NCI-H446 (cell line): ENCODE data around the gene ELP5.

Experiments used
- DNase-seq, 2 experiments: peaks; one replicate each; lab custom pipeline; 2025; lab: John Stamatoyannopoulos, UW

ELP5 gene

GRCh38 chr17:7256766-7257456 lies 4.9 kb downstream of the ELP5 start:
- no peak for DNase-seq

- DNase-seq, result no peak
Observed at GRCh38 chr17:7258731-7259554, 6.9 kb downstream of the ELP5 start.

DNA sequence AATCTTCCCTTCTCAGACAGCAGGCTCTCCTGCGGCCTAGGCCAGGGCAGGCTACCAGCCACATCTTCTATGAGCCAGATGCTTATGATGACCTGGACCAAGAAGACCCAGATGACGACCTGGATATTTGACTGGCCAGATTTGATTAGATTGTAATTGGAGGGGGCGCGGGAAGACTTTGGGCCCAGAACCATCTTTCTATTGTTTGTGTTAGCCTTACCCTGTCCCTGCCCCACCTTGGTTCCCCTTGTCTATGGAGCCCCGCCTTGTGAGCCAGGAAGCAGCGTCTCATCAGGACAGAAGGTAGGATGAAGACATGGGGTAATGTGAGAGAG lies 7.5 kb downstream of the ELP5 start:
- DNase-seq, result no peak

DNA sequence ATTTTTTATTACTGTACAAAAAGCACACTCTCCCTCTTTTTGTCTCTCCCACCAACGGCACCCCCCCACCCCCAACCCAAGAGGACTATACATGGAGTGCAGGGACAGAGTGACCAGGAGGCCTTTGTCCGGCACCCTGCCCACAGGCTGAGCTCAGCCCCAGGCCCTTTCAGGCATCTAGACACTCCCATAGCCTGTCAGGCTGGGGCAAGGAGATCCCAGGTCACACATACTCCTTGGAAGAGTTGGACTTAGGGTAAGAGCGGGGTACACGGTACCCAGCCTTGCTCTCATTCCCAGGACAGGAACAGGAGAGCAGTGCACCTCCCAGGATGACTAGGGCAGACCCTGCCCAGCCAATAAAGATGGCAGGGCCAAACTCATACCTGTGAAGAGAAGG lies 8.1 kb downstream of the ELP5 start:
- DNase-seq, result no peak

GRCh38 chr17:7260651-7261378 lies 8.8 kb downstream of the ELP5 start:
- no peak for DNase-seq

GRCh38 chr17:7261379-7262191 lies 9.6 kb downstream of the ELP5 start:
- DNase-seq, result no peak

GRCh38 chr17:7262192-7262934 lies 10.3 kb downstream of the ELP5 start, which contains the start of gene CLDN7:
Gene CLDN7 (minus strand): TSS chr17:7262478. CDS start chr17:7262043, 435 bp downstream.
- no peak for DNase-seq

DNA sequence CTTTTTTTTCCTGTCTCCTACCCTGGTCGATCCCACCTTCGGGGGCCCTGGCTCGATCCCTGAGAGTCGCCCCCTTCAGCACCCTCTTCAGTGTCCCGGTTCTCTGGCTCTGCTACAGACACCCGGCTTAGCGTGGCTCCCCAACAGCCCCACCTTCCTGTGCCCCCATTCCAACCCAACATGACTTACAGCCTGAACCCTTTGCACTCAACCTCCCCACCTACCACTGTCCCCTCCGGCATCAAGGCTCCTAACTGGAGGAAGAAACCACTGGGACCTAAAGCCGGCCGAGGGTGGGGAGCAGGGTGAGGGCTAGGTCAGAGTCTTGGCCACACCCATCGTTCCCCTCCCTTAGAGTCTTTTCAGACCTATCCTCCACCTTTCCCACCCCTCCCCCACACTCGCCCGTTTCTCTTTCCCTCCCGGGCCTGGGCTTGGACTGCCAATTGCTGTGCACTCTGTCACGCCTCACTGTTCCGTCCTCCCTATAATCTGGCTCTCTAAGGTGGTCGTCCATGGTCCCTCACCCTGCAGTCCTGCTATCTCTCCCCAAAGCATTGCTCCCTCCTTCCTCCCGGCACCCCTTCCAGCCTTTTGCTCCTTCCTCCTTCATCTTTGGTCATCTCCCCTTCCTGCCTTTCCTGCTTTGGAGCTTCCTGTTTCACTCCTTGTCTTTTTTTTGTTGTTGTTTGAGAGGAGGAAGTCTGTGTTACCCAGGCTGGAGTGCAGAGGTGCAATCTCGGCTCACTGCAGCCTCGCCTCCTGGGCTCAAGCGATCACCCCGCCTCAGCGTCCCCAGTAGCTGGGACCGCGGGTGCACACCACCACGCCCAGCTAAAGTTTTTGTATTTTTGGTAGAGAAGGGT lies 11.2 kb downstream of the ELP5 start:
- DNase-seq, result peak in 1 of 2 experiments; percentile 15

GRCh38 chr17:7263801-7264078 lies 11.7 kb downstream of the ELP5 start:
- no peak for DNase-seq

- DNase-seq, result no peak
Observed at GRCh38 chr17:7266784-7267183, 14.8 kb downstream of the ELP5 start.

- DNase-seq, result no peak
Observed at GRCh38 chr17:7279448-7279847, 27.4 kb downstream of the ELP5 start.

DNA sequence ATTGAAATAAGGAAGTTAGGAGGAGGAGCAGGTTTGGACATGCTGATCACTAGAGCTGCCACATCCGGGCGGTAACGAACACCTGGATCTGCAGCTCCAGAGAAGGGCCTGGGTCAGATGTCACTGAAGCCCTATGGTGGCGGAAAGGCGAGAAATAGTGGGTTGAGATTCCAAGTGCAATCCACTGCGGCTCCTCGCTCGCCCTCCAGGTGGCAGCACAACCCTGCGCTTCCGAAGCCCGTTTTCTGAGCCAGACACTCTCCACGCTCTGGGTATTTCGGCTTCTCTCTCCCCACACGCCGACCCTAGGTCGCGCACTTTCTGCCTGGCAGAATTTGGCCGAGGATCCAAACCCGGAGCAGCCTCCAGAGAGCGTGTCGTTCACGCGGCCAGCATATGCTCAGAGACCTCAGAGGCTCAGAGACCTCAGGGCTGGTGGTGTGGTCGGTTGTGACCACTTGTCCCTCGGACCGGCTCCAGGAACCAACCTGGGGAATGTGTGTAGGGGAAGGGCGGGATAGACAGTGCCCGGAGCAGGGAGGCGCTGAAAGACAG lies 28.6 kb downstream of the ELP5 start:
- DNase-seq, result peak; percentile 70 to 82

- peak; percentile 93 to 98 for DNase-seq
Observed at GRCh38 chr17:7281074-7281952, 29.3 kb downstream of the ELP5 start, which contains the start of gene SLC2A4. Gene SLC2A4 (plus strand): TSS chr17:7281718. CDS start chr17:7281935, 217 bp downstream.

DNA sequence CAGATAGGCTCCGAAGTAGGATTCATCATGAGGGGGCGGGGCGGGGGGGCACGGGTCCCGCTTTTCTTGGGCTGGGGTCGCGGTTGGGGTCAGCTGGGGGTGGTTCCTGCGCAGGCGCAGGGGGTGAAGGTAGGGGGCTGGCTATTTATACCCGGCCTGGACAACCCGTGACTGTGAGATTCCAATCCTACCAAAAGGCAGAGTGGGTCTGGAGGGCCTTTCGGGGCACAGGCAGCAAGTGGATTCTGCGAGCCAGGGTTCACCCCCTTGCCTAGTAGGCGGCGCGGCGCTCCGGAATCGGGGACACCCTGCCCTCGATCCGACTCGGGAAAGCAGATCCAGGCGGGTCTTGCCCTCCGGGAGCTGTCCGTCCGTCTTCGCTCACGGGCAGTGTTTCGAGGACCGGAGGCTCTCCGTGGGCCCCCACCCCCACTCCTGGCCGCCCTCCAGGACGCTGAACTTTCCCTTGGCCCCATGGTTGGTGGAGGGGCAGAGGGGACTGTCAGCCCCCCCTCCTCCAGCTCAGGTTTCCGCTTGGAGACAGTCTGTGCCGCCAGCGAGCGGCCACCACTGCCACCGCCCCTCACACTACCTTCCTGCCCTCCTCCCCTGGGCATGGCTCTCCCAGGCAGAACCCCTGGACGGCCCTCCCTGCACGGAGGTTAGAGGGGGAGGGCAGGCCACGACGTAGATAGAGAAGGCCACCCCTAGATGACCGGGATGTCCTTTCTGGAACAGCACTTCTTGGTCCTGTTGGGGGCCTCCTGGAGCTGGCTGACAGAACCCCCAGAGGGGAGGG lies 30.1 kb downstream of the ELP5 start:
- no peak for DNase-seq

GRCh38 chr17:7282752-7283321 lies 30.8 kb downstream of the ELP5 start:
- no peak for DNase-seq

- no peak for DNase-seq
Observed at GRCh38 chr17:7283471-7284216, 31.6 kb downstream of the ELP5 start.

DNA sequence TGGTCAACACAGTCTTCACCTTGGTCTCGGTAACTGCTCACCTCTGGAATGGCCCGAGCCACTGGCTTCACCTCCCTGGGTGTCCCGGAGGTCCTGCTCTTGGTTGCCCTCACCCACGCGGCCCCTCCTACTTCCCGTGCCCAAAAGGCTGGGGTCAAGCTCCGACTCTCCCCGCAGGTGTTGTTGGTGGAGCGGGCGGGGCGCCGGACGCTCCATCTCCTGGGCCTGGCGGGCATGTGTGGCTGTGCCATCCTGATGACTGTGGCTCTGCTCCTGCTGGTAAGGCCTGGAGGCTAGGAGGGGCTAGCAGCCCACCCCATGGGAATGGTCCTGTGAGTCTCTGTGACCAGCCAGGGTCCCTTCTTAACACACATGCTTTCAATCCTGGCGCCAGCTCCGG lies 32.9 kb downstream of the ELP5 start:
- DNase-seq, result no peak
